ENCODE data around the gene GMNC. TPM values are rescaled to one million over a fixed set of nuclear protein-coding genes. Genes with fewer than 3 reads are reported as not detected.
A peak's percentile ranks its signal among the peaks of the same experiment; 100 is the strongest.

The GMNC gene
- total RNA-seq, 2 experiments from 2014 or later: not detected

DNA sequence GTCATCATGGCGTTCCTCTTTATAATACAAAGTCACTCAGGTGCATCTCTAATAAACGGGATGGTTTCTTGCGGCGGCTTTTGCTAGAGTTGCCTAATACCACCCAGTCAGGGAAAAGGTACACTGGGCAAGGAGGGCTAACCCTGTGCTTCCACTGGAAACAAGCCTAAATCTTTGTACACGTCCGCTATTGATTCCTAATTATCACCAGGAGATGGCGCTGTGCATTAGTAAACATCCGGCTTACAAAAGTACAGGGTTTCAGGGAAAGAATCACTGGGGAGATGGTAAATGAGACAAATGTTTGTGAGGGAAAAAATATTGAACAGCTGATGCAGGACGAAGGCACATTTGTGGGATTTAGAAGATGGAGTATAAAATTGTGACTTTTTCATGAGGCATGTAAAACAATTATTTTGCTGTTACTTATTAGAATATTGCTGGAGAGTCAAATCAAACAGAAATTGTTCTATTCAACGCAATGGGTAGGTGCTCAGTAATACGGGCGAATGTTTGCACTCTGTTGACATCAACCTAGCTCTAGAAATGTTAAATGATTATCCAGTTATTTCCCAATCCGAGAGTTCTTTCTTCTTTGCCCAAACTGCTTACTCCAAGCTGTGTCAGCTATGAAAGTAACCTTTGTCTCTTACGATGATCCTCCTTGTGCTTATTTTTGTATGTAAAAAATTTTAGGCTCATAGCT lies 50.6 kb downstream of the GMNC start:
- Histone ChIP-seq H3K9me2 (ENCODE audit: insufficient read depth, low read length) (no peaks in the 10 kb centered on the region), H4K20me1 (ENCODE audit: insufficient read depth, low read length) (no peaks in the 10 kb centered on the region), H3K79me2 (ENCODE audit: insufficient read depth, low read depth, low read length) (no peaks in the 10 kb centered on the region), H3K4me2 (ENCODE audit: low read length) (0 out of 2 replicates have a peak overlapping the region, but pooled peaks have one; percentile 26), H3K27ac (ENCODE audit: low read depth, low read length, poor library complexity, severe bottlenecking) (no peak overlapping the region), H3K4me3 (ENCODE audit: low read depth, low read length, poor library complexity, severe bottlenecking) (peak overlapping the region; percentile 10), H2AFZ (ENCODE audit: low read length) (peak overlapping the region; percentile 65), H3K9me3 (ENCODE audit: low read length) (no peaks in the 10 kb centered on the region), H3K36me3 (ENCODE audit: insufficient read depth, low read length) (no peaks in the 10 kb centered on the region), H3K4me1 (ENCODE audit: insufficient read depth, low read length, poor library complexity, severe bottlenecking) (no peaks in the 10 kb centered on the region)
- BruUV-seq (replicated peaks): no TSS peak
- no peak for TF ChIP-seq EZH2phosphoT487 (IDR thresholded peaks at IDR 0.05; ENCODE audit: borderline replicate concordance, low read depth, low read length)
- TF ChIP-seq, protein P1, sequence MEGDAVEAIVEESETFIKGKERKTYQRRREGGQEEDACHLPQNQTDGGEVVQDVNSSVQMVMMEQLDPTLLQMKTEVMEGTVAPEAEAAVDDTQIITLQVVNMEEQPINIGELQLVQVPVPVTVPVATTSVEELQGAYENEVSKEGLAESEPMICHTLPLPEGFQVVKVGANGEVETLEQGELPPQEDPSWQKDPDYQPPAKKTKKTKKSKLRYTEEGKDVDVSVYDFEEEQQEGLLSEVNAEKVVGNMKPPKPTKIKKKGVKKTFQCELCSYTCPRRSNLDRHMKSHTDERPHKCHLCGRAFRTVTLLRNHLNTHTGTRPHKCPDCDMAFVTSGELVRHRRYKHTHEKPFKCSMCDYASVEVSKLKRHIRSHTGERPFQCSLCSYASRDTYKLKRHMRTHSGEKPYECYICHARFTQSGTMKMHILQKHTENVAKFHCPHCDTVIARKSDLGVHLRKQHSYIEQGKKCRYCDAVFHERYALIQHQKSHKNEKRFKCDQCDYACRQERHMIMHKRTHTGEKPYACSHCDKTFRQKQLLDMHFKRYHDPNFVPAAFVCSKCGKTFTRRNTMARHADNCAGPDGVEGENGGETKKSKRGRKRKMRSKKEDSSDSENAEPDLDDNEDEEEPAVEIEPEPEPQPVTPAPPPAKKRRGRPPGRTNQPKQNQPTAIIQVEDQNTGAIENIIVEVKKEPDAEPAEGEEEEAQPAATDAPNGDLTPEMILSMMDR (conservative IDR thresholded peaks at IDR 0.05; ENCODE audit: low read length): peak; percentile 93
- DNase-seq (ENCODE audit: low spot score): peak; percentile 69
- POLR2A ChIA-PET: interaction anchor here (0.6 to 1.1 kb wide), 3 partner anchors 42 to 286 kb away, joined by 3 to 4 read pairs (median 3); no protein-coding TSS in a partner anchor
- intact Hi-C loops (cut with micrococcal nuclease; ENCODE audit: unreplicated experiment): loop anchor here (1.0 to 10.0 kb wide), 3 partner anchors 111 to 1633 kb away; no protein-coding TSS in a partner anchor
- CTCF ChIA-PET (ENCODE audit: unreplicated experiment): no interaction called here

DNA sequence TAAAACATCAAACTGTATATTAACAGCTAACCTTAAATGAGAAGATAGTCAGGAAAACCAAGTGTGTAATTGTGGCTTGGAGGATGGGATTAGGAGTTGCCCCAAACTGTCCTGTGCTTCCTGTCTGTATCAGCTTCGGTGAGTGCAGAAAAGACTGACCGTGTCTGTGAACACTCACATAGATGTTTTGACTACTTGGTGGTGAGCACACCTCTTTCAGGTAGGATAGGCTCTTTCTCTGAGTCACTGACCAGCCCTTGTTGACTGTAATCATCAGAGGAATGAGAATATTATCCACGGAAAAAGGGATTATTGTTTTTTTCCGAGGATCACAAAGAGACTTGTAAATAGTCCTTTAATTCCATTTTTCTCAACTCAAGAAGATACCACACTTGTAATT lies 51.5 kb downstream of the GMNC start:
- intact Hi-C loops (cut with micrococcal nuclease; ENCODE audit: unreplicated experiment): loop anchor here (5.0 to 10.0 kb wide), 2 partner anchors 241 to 1634 kb away; no protein-coding TSS in a partner anchor
- DNase-seq (ENCODE audit: low spot score): no peak
- no peaks in the 10 kb centered on the region for H3K4me1 ChIP-seq (ENCODE audit: insufficient read depth, low read length, poor library complexity, severe bottlenecking)
- no peak for TF ChIP-seq EZH2phosphoT487 (IDR thresholded peaks at IDR 0.05; ENCODE audit: borderline replicate concordance, low read depth, low read length)
- TF ChIP-seq, protein P1 (conservative IDR thresholded peaks at IDR 0.05; ENCODE audit: low read length): no peak
- no peak overlapping the region for H3K4me2 ChIP-seq (ENCODE audit: low read length)
- no peaks in the 10 kb centered on the region for H3K79me2 ChIP-seq (ENCODE audit: insufficient read depth, low read depth, low read length)
- H3K4me3 ChIP-seq (ENCODE audit: low read depth, low read length, poor library complexity, severe bottlenecking): no peak overlapping the region
- no TSS peak for BruUV-seq (replicated peaks)
- H4K20me1 ChIP-seq (ENCODE audit: insufficient read depth, low read length): no peaks in the 10 kb centered on the region
- no peaks in the 10 kb centered on the region for H3K9me3 ChIP-seq (ENCODE audit: low read length)
- CTCF ChIA-PET (ENCODE audit: unreplicated experiment): no interaction called here
- no peak overlapping the region for H2AFZ ChIP-seq (ENCODE audit: low read length)
- no peak overlapping the region for H3K27ac ChIP-seq (ENCODE audit: low read depth, low read length, poor library complexity, severe bottlenecking)
- no peaks in the 10 kb centered on the region for H3K9me2 ChIP-seq (ENCODE audit: insufficient read depth, low read length)
- POLR2A ChIA-PET: no interaction called here
- no peaks in the 10 kb centered on the region for H3K36me3 ChIP-seq (ENCODE audit: insufficient read depth, low read length)

DNA sequence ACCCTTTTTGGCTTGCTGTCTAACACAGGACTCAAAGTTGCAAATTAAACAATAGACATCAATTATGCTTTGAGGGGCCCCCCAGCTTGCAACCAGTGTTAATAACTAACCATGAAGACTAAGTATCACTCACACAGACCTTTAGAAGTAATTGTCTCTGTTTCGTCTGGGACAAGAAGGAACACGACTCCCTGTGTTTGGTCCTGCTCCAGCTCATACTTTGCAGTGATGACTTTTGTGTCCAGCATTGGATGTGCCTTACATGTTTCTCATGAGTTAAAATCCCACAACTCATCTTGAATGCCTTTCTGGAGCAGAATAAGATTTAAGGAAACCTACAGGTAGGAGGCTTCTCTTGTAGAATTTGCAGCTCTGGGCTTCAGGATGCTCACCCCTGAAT lies 53.1 kb downstream of the GMNC start:
- ChIA-PET CTCF (ENCODE audit: unreplicated experiment) (interaction anchor here (0.5 kb wide), 1 partner anchor 550 kb away, joined by 4 read pairs; no protein-coding TSS in a partner anchor), POLR2A (interaction anchor here (1.0 kb wide), 1 partner anchor 24 kb away, joined by 4 read pairs; no protein-coding TSS in a partner anchor)
- intact Hi-C loops (cut with micrococcal nuclease; ENCODE audit: unreplicated experiment): no loop called here
- Histone ChIP-seq H4K20me1 (ENCODE audit: insufficient read depth, low read length) (no peaks in the 10 kb centered on the region), H3K9me2 (ENCODE audit: insufficient read depth, low read length) (no peaks in the 10 kb centered on the region), H2AFZ (ENCODE audit: low read length) (no peak overlapping the region), H3K79me2 (ENCODE audit: insufficient read depth, low read depth, low read length) (no peaks in the 10 kb centered on the region), H3K4me1 (ENCODE audit: insufficient read depth, low read length, poor library complexity, severe bottlenecking) (no peaks in the 10 kb centered on the region), H3K36me3 (ENCODE audit: insufficient read depth, low read length) (no peaks in the 10 kb centered on the region), H3K4me2 (ENCODE audit: low read length) (no peak overlapping the region), H3K27ac (ENCODE audit: low read depth, low read length, poor library complexity, severe bottlenecking) (no peak overlapping the region), H3K4me3 (ENCODE audit: low read depth, low read length, poor library complexity, severe bottlenecking) (no peak overlapping the region), H3K9me3 (ENCODE audit: low read length) (no peaks in the 10 kb centered on the region)
- BruUV-seq (replicated peaks): no TSS peak
- TF ChIP-seq EZH2phosphoT487 (IDR thresholded peaks at IDR 0.05; ENCODE audit: borderline replicate concordance, low read depth, low read length): no peak
- TF ChIP-seq, protein P1 (conservative IDR thresholded peaks at IDR 0.05; ENCODE audit: low read length): no peak
- no peak for DNase-seq (ENCODE audit: low spot score)
